Measurements from ENCODE around the gene RESF1.

RESF1 gene, protein sequence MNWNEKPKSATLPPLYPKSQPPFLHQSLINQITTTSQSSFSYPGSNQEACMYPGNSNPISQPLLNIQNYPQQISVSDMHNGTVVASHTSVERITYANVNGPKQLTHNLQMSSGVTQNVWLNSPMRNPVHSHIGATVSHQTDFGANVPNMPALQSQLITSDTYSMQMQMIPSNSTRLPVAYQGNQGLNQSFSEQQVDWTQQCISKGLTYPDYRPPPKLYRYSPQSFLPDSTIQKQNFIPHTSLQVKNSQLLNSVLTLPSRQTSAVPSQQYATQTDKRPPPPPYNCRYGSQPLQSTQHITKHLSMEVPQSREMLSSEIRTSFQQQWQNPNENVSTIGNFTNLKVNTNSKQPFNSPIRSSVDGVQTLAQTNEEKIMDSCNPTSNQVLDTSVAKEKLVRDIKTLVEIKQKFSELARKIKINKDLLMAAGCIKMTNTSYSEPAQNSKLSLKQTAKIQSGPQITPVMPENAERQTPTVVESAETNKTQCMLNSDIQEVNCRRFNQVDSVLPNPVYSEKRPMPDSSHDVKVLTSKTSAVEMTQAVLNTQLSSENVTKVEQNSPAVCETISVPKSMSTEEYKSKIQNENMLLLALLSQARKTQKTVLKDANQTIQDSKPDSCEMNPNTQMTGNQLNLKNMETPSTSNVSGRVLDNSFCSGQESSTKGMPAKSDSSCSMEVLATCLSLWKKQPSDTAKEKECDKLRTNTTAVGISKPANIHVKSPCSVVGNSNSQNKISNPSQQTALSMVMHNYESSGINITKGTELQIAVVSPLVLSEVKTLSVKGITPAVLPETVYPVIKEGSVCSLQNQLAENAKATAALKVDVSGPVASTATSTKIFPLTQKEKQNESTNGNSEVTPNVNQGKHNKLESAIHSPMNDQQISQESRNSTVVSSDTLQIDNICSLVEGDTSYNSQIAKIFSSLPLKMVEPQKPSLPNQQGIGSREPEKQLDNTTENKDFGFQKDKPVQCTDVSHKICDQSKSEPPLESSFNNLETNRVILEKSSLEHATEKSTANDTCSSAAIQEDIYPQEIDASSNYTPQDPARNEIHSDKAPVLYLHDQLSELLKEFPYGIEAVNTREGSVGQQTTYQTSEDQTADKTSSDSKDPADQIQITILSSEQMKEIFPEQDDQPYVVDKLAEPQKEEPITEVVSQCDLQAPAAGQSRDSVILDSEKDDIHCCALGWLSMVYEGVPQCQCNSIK (N-terminal part only)

DNA sequence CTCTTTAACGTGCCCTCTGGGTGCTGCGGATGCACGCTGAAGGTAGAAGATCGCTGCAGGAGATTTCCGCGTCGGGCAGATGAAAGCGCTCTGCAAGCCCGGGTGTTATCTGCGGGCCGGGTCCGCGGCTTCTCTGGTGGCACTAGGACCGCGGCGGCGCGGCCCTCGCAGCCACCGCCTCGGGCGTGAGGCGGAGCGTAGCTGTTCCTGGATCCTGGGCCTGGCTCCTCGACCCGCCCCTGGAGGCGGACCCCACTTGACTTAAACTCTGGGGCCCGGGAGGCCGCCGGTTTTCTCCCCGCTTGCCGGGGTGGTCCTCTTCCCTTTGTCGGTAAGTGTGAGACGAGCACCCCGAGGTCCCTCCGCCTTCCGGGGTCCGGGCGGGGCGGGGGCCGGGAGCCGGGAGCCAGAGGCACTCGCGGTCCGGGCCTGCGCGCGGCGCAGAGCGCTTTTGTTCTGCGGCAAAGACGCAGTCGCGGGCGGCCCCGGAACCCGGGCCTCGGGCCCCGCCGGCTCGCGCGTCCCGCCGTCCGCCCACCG lies at the start of gene RESF1:
Gene RESF1, plus strand, starts transcription at position 255 of the 540 bp plus-strand sequence. CDS start 21,541 bp downstream, outside the sequence.
- intact Hi-C loops (cut with DNase I; ENCODE audit: low total_unique reads), result loop anchor here (5.0 kb wide), 1 partner anchor 302 kb away; the partner anchor contains the start of gene ETFBKMT

DNA sequence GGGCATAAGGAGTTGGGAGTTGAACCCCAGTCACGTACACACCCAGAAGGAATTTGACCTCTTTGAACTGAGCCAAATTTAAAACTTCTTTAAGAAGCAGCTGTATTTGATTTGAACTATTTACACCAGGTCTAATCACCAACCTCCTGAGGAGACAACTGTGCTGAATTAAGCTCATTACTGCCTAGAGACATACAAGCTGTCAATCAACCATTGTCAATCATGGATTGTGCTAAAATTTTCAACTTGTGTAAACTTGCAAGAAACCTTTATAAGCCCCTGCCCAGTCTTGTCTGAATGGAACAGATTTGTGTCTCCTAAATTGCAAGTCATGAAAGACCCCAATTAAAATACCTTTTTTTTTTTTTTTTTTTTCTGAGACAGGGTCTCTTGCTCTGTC lies 44.3 kb upstream of the RESF1 start:
- Histone ChIP-seq H3K36me3 (no peaks in the 10 kb centered on the region), H3K4me1 (no peaks in the 10 kb centered on the region), H3K27ac (no peak overlapping the region), H3K4me3 (no peak overlapping the region), H3K27me3 (no peaks in the 10 kb centered on the region), H3K9me3 (peaks cover 0 to 6% (median 4%) of the 10 kb centered on the region in 3 donors)
- TF ChIP-seq, protein P1, sequence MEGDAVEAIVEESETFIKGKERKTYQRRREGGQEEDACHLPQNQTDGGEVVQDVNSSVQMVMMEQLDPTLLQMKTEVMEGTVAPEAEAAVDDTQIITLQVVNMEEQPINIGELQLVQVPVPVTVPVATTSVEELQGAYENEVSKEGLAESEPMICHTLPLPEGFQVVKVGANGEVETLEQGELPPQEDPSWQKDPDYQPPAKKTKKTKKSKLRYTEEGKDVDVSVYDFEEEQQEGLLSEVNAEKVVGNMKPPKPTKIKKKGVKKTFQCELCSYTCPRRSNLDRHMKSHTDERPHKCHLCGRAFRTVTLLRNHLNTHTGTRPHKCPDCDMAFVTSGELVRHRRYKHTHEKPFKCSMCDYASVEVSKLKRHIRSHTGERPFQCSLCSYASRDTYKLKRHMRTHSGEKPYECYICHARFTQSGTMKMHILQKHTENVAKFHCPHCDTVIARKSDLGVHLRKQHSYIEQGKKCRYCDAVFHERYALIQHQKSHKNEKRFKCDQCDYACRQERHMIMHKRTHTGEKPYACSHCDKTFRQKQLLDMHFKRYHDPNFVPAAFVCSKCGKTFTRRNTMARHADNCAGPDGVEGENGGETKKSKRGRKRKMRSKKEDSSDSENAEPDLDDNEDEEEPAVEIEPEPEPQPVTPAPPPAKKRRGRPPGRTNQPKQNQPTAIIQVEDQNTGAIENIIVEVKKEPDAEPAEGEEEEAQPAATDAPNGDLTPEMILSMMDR (IDR thresholded peaks at IDR 0.05), result no peak
- intact Hi-C loops (cut with DNase I; ENCODE audit: low total_unique reads), result no loop called here
- no peak for DNase-seq

More for the DNA sequence above, at the start of gene RESF1:
- Histone ChIP-seq H3K4me3 (peak within 1 kb of the TSS; percentile 61 to 74), H3K36me3 (peaks cover 6 to 17% (median 15%) of the 10 kb centered on the region in 3 donors), H3K4me1 (peaks cover 0 to 36% (median 25%) of the 10 kb centered on the region in 4 donors), H3K27me3 (no peaks in the 10 kb centered on the region), H3K27ac (peak within 1 kb of the TSS; percentile 83 to 91), H3K9me3 (no peaks in the 10 kb centered on the region)
- TF ChIP-seq, protein P1 (IDR thresholded peaks at IDR 0.05), result no peak
- peak; percentile 90 to 93 for DNase-seq

DNA sequence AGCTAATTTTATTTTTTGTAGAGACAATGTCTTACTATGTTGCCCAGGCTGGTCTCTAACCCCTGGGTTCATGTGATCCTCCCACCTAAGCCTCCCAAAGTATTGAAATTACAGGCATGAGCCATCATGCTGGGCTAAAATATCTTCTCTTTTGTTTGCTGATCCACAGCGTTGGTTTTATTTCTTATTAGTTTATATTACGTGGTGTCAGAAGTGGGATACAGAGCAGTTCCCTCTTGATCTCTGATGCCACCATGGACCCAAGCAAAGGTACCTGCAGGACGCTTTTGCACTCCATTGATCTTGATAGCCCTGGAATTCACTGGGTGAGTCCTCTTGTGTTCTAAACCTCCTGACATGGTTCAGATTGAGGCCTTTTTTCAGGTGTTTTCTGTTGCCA lies 43.8 kb upstream of the RESF1 start:
- TF ChIP-seq, protein P1 (IDR thresholded peaks at IDR 0.05), result no peak
- H3K4me3 ChIP-seq, result no peak overlapping the region
- no peaks in the 10 kb centered on the region for H3K36me3 ChIP-seq
- no peaks in the 10 kb centered on the region for H3K27me3 ChIP-seq
- peaks cover 0 to 6% (median 4%) of the 10 kb centered on the region in 3 donors for H3K9me3 ChIP-seq
- H3K4me1 ChIP-seq, result no peaks in the 10 kb centered on the region
- DNase-seq, result no peak
- intact Hi-C loops (cut with DNase I; ENCODE audit: low total_unique reads), result no loop called here
- no peak overlapping the region for H3K27ac ChIP-seq

DNA sequence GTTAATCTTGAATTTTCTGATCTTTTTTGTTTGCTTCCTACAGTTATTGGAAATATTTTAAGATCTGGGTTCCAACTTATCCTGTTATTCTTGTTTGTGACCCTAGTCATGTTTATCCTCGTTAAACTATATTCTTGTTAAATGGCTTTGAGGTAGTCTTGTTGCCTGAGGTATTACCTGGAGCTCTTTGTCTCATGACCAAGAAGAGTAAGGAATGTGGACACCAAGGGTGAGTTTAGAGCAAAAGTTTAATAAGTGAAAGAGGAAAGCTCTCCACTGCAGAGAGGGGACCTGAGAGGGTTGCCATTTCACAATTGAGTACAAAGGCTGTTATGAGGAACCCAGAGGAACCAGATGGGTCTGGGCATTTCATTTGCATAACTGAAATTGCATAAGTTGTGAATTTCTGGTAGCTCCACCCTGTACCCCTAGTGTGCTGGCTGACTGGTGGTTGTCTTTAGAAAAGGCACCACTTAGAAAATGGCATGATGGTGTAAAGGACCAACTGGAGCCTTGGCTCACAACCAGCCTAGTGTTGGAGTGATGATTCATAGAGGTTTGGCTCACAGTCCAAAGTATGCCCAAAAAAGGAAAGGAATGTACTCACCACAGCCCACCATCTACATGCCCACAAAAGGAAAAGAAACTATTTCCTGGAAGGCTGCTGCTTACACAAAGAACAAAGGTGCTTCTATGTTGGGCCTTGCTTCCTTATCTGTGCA lies 36.7 kb upstream of the RESF1 start:
- TF ChIP-seq, protein P1 (IDR thresholded peaks at IDR 0.05), result no peak
- intact Hi-C loops (cut with DNase I; ENCODE audit: low total_unique reads), result no loop called here
- Histone ChIP-seq H3K36me3 (no peaks in the 10 kb centered on the region), H3K4me3 (no peak overlapping the region), H3K4me1 (no peaks in the 10 kb centered on the region), H3K9me3 (peaks cover 0 to 19% (median 17%) of the 10 kb centered on the region in 3 donors), H3K27me3 (no peaks in the 10 kb centered on the region), H3K27ac (no peak overlapping the region)
- no peak for DNase-seq

Measured in tibial artery (tissue), 4 donors.